ENCODE measurements around the gene PLIN5. TPM values are rescaled to one million over a fixed set of nuclear protein-coding genes. Genes with fewer than 3 reads are reported as not detected.
A peak's percentile ranks its signal among the peaks of the same experiment; 100 is the strongest.

Gene PLIN5, protein sequence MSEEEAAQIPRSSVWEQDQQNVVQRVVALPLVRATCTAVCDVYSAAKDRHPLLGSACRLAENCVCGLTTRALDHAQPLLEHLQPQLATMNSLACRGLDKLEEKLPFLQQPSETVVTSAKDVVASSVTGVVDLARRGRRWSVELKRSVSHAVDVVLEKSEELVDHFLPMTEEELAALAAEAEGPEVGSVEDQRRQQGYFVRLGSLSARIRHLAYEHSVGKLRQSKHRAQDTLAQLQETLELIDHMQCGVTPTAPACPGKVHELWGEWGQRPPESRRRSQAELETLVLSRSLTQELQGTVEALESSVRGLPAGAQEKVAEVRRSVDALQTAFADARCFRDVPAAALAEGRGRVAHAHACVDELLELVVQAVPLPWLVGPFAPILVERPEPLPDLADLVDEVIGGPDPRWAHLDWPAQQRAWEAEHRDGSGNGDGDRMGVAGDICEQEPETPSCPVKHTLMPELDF
- total RNA-seq = 1 to 10 TPM; 2.2 to 2.8 TPM
- long read RNA-seq, donor 1, partial matches to known transcripts = 0 of 2 reads
- long read RNA-seq, donor 1, other reads (novel, unspliced or antisense) = 1 of 2 reads
- long read RNA-seq, donor 2, transcript PLIN5-201 (8 exons, 2,470 nt) = major isoform, 10 of 20 reads
- long read RNA-seq, donor 2, partial matches to known transcripts = 1 of 20 reads
- long read RNA-seq, donor 2, other reads (novel, unspliced or antisense) = 7 of 20 reads

DNA sequence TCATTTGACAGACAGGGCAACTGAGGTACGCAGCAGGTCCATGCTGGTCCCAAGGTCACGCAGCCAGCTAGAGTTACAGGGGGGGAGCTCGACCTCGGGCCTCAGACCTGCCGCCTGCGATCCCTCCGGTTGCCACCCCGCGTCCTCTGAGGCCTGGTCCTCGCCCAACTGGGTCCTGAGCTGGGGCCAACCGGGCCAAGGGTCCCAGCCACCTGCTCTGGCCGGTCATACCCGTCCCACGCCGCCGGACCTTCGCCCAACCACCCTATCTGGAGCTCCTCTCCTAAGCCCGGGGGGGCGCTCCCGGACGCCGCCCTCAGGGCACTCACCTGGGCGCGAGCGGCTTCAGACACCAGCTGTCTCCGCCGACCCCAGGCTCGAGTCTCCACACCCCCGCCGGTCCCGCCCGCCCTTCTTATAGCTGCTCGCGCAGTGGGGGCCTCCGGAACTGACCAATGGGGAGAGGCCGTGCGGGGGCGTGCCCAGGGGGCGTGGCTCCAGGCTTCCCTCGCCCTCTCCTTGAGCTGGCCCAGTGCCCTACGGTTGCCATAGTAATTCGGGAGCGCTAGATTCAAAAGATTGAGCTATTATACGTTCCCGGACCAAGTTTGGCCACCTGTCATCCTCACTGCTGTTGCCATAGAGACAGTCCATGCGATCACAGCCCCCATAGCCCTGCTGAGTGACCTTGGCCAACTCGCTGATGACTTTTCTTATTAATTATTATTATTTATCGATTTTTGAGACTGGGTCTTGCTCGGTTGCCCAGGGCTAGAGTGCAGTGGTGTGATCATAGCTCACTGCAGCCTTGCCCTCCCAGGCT is at the start of gene PLIN5:
PLIN5 (minus strand) TSS at position 389 of the 823 bp plus-strand sequence. CDS start 1,150 bp downstream, outside the sequence.
- intact Hi-C loops (cut with DNase I) = no loop called here

DNA sequence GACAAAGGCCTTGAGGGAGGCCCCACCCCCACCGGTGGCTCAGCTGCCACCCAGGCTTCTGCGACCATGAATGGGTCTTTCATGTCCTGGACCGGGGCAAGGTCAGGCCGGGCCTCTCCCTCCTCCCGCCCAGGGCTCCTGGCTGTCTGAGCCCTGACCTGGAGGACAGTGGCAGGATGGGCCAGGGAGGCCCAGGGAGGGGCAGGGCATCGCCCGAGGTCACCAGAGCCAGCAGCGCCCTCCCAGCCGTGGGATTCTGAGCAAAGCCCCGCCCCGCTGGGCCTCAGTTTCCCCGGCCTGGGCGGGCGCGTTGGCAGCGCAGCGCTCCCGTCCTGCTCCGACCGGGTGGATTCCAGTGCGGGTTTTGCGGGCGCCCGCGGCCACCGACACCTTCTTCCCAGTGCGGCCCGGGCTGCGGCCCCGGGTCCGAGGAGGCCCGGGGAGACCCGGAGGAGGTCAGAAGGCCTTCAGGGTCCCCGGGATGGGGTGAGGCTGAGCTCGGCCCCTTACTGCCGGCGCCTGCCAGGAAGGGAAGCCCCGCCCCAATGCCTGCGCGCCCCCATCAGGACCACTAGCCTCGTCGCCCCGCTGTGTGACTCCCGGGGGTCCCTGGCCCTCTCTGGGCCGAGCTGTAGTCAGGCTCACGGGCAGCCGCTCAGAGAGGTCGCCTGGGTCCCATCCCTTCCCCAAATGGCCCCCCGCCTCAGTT is 49.1 kb upstream of the PLIN5 start:
- intact Hi-C loops (cut with DNase I) = no loop called here
- no peak for DNase-seq (ENCODE audit: low spot score)

More for the DNA sequence above, at the start of gene PLIN5:
- DNase-seq (ENCODE audit: low spot score) = no peak

DNA sequence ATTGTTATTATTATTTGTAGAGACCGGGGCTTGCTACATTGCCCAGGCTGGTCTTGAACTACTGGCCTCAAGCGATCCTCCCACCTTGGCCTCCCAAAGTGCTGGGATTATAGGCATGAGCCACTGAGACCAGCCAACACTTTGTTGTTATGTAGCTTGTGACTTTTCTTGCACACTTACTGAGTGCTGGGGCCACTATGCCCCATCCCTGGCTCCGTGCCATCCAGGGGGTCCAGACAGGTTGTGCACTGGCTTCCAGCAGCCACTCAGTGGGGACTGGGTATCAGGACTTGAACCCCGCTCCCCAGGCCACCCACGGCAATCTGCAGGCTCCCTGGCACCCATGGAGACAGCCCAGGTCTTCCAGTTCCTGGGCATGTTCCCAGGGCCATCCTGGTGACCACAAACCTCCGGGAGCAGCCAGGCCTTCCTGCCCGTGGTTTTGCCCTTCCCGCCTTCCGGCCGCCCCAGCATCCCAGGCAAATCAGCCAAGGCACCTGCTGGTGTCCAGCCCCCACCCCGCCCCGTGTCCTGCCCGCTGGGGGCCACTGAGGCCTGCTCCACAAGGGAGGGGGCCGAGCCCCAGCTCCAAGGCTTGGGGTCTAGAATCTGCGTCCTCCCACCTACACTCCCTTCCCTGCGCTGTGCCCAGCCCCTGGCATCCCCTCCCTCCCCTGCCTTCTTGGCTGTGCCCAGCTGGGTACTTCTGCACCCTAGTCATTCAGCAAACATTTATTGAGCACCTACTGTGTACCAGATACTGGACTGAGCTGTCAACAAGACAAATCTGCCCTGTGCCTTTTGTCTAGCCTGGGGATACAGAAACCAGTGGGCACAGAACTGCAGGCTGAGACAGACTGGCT is 48.2 kb upstream of the PLIN5 start:
- DNase-seq (ENCODE audit: low spot score) = no peak
- intact Hi-C loops (cut with DNase I) = no loop called here

DNA sequence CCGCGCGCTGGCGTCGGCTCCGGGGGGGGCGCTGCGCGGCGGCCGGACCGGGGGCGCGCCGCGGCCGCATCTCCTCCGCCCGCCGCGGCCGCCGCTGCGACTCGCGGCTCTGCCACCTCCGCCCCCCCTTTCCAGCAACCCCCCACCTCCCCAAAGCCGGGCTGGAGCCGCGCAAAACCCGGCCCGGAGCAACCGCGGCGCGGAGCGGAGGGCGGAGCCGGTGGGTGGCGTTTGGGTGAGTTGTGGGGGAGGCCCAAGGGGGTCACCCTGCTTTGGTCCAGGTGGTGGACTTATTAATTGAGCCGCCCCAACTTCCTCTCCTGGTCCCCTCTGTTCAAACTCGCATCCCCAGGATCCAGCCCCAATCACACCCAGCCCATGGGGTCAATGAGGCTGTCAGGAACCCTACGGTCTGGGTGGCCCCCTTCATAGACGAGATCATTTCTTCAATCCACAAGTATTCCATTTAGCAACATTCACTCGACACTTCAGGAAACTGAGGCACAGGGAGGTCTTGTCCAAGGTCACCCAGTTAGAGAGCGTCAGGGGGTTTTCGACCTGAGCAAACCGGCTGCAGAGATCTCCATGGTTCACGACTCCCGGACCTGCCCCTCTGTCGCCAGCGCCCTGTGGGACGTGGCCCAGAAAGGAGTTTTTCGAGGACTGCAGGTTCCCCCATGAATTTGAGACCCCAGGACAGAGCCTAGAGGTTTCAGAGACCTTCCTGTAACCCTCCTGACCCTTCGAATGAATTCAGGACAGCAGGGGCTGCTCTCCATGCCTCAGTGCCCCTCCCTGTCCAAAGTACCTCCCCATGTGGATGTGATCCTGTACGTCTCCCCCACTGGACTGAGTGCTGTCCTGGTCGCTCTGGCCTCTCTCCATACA is 46.9 kb upstream of the PLIN5 start:
- intact Hi-C loops (cut with DNase I) = no loop called here
- DNase-seq (ENCODE audit: low spot score) = no peak

DNA sequence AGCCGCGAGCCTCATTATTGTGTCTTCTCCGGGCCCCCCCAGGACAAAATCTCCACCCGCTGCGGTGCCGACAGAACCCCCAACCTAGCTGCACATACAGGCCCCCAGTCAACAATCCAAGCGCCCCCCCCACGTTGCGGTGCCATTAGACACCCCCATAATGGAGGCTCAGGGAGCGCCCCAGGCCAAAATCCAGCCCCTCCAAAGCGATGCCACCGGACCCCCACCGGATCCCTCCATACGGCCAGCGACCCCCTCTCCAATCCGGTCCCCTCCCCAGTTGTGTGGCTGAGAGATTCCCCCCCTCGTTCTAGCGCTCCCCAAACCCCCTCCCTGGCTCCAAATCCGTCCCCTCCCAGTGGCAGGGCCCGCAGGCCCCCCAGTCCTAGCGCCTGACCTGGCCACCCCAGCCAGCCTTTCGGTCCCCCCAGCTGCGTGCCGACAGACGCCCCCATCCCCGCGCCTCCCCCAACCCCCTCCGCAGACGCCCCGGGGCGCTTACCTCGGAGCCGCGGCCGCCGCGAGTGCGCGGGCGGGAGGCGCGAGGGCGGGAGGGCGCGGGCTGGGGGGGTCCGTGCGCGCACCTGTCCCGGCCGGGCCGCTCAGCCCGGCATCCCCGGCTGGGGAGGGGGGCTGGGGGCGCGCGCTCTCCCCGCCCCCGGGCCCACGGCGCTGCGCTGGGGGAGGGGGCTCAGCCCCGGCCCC is 46.1 kb upstream of the PLIN5 start:
- intact Hi-C loops (cut with DNase I) = no loop called here

DNA sequence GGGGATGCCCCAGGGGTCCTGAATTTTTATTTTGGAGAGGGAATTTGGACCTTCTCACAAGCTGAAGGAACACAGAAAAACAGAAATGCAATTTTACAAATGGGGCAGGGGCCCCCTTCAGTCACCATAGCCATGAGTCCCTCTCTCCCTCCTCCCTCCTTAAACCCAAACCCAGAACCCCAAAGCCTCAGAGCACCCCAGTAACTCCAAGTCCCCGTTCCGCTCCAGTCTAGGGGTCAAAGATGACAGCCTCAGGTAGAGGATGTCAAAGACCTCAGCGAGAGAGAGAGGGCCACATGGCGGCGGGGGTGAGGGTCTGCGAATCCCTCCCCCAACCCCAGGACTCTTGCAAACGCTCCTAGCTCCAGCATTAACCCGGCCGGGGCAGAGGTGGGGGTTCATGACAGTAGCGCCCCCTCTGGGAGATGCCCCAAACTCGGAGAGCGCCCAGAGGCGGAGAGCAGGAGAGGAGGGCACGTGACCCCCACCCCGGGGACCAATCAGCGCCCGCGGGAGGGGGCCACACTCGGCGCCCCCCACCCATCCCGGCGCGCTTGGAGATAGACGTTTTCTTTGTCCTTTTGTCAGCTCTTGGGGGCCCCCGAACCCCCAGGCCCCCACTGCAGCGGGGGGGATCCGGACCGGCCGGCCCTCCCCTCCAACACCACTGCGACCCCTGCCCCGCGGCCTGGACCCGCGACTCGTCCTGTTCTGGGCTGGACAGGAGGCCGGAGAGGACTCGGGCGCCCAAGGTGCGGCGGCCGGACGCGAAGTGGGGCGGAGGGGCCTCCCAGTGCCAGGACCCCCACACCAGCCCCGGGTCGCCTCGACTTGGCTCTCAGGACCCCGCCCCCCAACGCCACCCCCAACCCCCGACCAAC is 45.2 kb upstream of the PLIN5 start:
- intact Hi-C loops (cut with DNase I) = no loop called here
- DNase-seq (ENCODE audit: low spot score) = no peak

More for the DNA sequence above, 46.1 kb upstream of the PLIN5 start:
- no peak for DNase-seq (ENCODE audit: low spot score)

DNA sequence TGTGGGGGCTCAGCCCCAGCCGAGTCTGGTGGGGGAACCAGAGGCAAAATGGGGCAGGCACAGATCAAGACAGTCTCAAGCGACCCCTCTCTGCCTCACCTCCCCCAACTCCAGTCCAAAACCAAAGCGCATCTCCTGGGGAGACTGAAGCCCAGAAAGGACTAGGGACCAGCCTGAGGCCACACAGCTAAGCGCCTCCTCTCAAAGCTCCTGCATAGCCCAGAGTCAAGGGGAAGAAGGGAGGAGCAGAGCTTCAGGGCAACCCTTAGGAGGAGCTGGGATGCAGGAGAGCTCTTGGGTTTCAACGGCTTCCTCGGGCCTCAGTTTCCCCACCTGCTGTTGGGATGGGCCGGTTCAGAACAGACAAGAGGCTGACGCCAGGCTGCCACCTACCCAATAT is 44.4 kb upstream of the PLIN5 start:
- intact Hi-C loops (cut with DNase I) = loop anchor here in 1 of 2 donors (10.0 kb wide), 1 partner anchor 55 kb away; the partner anchor contains the start of gene TNFAIP8L1
- no peak for DNase-seq (ENCODE audit: low spot score)

DNA sequence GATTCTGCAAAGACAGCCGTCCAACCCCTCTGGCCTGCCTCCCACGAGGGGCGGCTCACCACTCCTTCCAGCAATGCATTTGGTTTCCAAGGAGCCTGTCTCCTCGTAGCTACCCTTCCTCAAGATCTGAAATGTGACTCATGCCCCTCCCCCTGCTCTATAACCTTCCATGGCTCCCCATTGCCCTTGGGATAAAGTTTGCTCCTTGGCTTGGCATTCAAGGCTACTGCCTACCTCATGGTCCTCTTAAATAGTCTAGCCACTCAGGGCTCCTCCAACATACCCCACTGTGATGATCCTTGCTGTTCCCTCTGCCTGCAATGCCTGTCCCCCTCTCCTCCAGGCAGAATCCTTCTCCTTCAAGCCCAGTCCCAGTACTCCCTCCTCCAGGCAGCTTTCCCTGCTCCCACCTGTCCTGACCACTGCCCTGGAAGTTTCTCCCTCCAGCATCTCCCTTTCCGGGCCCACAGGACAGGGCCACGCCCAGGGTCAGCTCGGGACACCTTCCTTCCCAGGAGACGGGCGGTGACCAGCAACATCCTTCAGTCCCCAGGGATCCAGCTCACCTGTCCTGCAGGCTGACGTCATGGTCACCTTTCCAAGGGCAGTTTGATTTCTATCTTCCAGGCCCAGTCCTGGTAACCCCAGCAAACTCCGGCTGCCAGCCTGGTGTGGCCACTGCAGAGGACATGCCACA is 43.7 kb upstream of the PLIN5 start:
- no peak for DNase-seq (ENCODE audit: low spot score)
- intact Hi-C loops (cut with DNase I) = loop anchor here in 1 of 2 donors (10.0 kb wide), 1 partner anchor 56 kb away; the partner anchor contains the start of gene TNFAIP8L1

DNA sequence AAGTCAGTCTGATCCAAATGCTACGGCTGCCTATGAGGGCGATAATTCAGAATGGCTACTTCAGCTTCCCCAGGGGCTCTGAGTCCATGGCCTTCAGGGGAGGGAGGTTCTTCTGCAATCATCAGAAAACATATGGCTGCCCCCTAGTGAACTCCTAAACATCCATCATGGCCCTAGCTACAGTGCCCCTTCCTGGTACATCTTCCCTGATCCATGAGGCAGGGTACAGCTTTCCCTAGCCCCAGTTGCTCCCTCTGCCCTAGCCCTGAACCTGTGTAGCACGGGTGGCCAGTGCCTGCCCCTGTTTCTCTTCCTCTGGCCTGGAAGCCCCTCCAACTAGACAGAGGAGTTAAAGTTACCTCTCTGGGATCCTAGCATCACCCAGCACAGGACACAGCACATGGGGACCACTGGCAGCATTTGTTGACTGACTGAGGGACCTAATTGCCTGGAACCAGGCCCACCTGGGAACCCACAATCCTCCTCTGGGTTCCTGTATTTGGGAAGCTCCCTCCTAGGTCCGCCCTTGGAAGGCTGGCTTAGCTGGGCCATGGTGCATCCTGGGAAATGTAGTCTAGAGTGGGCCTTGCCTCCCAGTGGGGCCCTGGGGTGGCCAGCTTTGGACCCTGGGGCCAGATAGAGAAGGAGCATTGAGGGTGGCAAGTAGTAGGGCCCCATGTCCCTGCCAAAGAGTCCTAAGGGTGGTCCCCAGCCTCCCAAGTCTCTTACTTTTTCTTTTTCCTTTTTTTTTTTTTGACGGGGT is 42.2 kb upstream of the PLIN5 start:
- no peak for DNase-seq (ENCODE audit: low spot score)
- intact Hi-C loops (cut with DNase I) = loop anchor here in 1 of 2 donors (10.0 kb wide), 1 partner anchor 58 kb away; the partner anchor contains the start of gene TNFAIP8L1

DNA sequence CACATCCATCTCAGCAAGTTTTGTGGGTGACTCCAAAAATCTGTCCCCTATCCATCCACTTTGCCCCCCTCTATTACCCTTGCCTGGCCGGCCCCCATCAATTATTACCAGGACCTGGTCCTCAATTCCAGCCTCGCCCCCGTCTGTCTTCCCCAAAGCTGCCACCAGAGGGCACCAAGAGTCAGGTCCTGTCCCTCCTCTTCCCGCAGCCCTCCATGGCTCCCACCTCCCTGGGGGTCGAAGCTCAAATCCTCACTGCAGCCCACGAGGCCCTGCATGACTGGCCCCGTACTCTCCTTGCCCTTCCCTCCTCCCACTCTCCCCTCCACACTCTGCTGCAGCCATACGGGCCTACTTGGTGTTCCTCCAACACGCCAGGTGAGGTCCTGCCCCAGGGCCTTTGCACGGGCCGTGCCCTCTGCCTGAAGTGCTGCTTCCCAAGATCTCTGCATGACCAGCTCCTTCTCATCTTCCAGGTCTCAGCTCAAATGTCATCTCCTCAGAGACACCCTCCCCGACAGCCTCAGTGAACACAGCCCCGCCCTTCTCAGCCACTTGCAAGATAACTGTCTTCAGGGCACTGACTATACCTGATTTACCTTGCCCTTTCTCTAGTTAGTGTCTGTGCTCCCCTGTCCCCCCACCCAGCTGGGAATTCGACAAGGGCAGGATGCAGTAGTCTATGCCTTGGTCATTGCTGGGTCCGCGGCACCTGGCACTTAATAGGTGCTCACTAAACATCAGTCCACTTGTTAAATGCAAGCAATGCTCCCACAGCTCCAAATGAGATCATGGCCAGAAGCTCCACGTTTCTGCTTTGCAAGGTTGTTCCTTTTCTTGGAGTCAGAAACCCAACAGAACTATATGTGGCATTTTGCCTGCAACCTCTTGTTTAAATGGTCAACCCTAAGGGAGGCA is 41.3 kb upstream of the PLIN5 start:
- intact Hi-C loops (cut with DNase I) = loop anchor here in 1 of 2 donors (10.0 kb wide), 1 partner anchor 59 kb away; the partner anchor contains the start of gene TNFAIP8L1
- DNase-seq (ENCODE audit: low spot score) = no peak

DNA sequence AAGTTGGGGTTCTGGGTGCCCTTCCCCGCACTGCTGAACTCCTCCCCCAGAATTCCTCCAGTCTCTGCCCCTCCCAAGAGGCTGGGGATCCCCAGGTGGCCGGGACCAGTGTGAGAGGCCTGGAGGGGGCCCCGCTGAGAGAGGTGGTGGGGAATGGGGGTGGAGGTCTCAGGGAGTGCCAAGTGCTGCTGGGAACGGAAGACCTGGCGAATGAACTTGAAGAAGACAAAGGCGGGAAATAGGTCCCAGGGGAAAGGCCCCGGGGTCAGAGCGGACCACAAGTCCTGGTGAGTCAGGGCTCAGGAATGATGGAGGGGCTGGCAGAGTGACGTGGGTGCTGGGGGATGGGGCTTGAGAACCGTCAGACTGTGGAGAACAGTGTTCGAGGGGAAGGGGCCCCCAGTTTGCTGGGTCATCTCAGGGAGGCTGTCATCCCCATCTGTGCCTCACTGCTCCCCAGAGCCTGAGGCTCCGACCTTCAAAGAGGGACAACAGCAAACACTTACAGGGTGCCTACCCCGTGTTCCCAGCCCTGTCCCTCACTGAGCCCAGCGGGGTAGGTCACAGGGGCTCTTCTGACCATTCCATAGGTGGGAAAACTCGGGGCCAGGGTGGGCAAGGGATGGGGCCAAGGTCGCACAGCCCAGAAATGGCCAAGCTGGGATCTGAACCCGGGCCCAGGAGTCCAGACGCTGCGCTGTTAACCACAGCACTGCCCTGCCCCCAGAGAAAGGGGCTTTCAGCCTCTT is 40.4 kb upstream of the PLIN5 start:
- DNase-seq (ENCODE audit: low spot score) = peak; percentile 90
- intact Hi-C loops (cut with DNase I) = loop anchor here in 1 of 2 donors (10.0 kb wide), 1 partner anchor 59 kb away; the partner anchor contains the start of gene TNFAIP8L1

DNA sequence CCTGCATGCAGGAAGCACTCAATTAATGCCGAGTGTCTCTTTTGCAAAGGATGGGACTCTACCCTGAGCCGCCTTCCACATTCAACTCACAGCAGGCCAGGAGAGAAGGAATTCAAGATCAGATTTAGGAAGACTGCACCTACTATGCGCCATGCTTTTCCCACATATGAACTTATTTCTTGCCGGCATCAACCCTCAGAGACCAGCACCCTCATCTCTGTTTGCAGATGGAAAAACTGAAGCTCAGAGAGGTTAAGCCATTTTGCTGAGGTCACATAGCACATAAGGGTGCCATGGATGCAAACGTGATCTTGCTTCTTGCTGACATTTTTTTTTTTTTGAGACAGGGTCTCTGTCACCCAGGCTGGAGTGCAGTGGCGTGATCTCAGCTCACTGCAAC is 38.7 kb upstream of the PLIN5 start:
- intact Hi-C loops (cut with DNase I) = loop anchor here in 1 of 2 donors (10.0 kb wide), 1 partner anchor 61 kb away; the partner anchor contains the start of gene TNFAIP8L1
- DNase-seq (ENCODE audit: low spot score) = no peak

Data from posterior vena cava (tissue), 2 donors.